Fibroblast of lung (primary cell): ENCODE results near the gene ID1. TPM values are rescaled to one million over a fixed set of nuclear protein-coding genes. Genes with fewer than 3 reads are reported as not detected.
A peak's percentile ranks its signal among the peaks of the same experiment; 100 is the strongest.
"Not testable (repeated sequence)": the region's sequence is repeated elsewhere in the genome, so short reads cannot be mapped to it uniquely, and the experiment has no call there.

Experiments used
- DNase-seq, 2 donors: peaks; one replicate each; pipeline versions ENCODE4 v3.0.0 to v3.0.0-alpha.2; 2010; ENCODE audit warnings: low read depth in 2 of 2
- H2AFZ ChIP-seq: 2 replicates; pipeline ENCODE4 v1.5.1; 2012; ENCODE audit warnings: low read length, control low read depth, inconsistent platforms
- H3K27ac ChIP-seq: 2 replicates; pipeline ENCODE4 v1.5.1; 2011; ENCODE audit warnings: low read length, control low read depth; ENCODE audit not compliant: insufficient read depth
- H3K27me3 ChIP-seq: 2 replicates; pipeline ENCODE4 v1.5.1; 2011; ENCODE audit warnings: mild to moderate bottlenecking, low read length; ENCODE audit not compliant: control insufficient read depth, insufficient read depth
- H3K36me3 ChIP-seq: 2 replicates; pipeline ENCODE4 v1.5.1; 2011; ENCODE audit warnings: low read length; ENCODE audit not compliant: control insufficient read depth, insufficient read depth
- H3K4me1 ChIP-seq: 2 replicates; pipeline ENCODE4 v1.5.1; 2011; ENCODE audit warnings: low read length; ENCODE audit not compliant: control insufficient read depth, insufficient read depth; ENCODE audit errors: extremely low read depth
- H3K4me2 ChIP-seq: 2 replicates; pipeline ENCODE4 v1.5.1; 2011; ENCODE audit warnings: low read length, control low read depth; ENCODE audit not compliant: insufficient read depth; ENCODE audit errors: extremely low read depth
- H3K4me3 ChIP-seq, 4 experiments: fragments of 200-600 bp in 1 of 4; sonication (generic) in 1 of 4; replicated peaks in 1 of 4; 2 replicates each; pipeline ENCODE4 v1.5.1; 2011 to 2016; ENCODE audit warnings: low read length in 4 of 4, low read depth in 3 of 4, mild to moderate bottlenecking in 3 of 4, control low read depth in 2 of 4, inconsistent platforms in 1 of 4, mixed read lengths in 1 of 4; ENCODE audit not compliant: insufficient read depth in 1 of 4; ENCODE audit errors: control extremely low read depth in 1 of 4
- H3K79me2 ChIP-seq: 2 replicates; pipeline ENCODE4 v1.5.1; 2012; ENCODE audit warnings: mild to moderate bottlenecking, low read length, inconsistent platforms; ENCODE audit not compliant: control insufficient read depth, insufficient read depth
- H3K9ac ChIP-seq: 2 replicates; pipeline ENCODE4 v1.5.1; 2011; ENCODE audit warnings: mild to moderate bottlenecking, low read length, control low read depth; ENCODE audit not compliant: insufficient read depth
- H3K9me3 ChIP-seq: 2 replicates; pipeline ENCODE4 v1.5.1; 2012; ENCODE audit warnings: low read depth, low read length; ENCODE audit not compliant: control insufficient read depth, insufficient read depth
- H4K20me1 ChIP-seq: 2 replicates; pipeline ENCODE4 v1.5.1; 2011; ENCODE audit warnings: low read length; ENCODE audit not compliant: control insufficient read depth, insufficient read depth; ENCODE audit errors: extremely low read depth
- CTCF ChIP-seq, 2 donors: IDR thresholded peaks in 1 of 2; conservative IDR thresholded peaks in 1 of 2; 1 replicate in 1 of 2; 2 replicates in 1 of 2; pipeline ENCODE4 v1.5.1; 2011 to 2012; ENCODE audit warnings: low read length in 2 of 2, control low read depth in 1 of 2, inconsistent platforms in 1 of 2, low read depth in 1 of 2, mild to moderate bottlenecking in 1 of 2
- EZH2 ChIP-seq: IDR thresholded peaks from 2 replicates; pipeline ENCODE4 v1.5.1; 2012; ENCODE audit warnings: low read length, control low read depth, mild to moderate bottlenecking; ENCODE audit errors: missing control alignments
- polyA plus RNA-seq, 2 donors: library from polyadenylated mRNA; depleted of rRNA in 1 of 2; stranded (reverse) in 1 of 2; unstranded in 1 of 2; fragments of >200 nt; gene quantifications; 2 replicates each; pipeline ENCODE4 v1.2.1, GENCODE V29; 2011 to 2012; ENCODE audit warnings: missing spikeins in 1 of 2
- total RNA-seq: library from RNA; depleted of rRNA; stranded (reverse); fragments of >200 nt; gene quantifications from 2 replicates; pipeline ENCODE4 v1.2.1, GENCODE V29; 2014

ID1 gene
- total and polyA plus RNA-seq, 2 donors (not counting 1 experiment from before 2014, with no cell fraction given), result 14.5 to 27.4 TPM

GRCh38 chr20:31628057-31628456, 23.0 kb downstream of the ID1 start:
- H3K4me1 ChIP-seq, H3K79me2 ChIP-seq, H3K4me3 ChIP-seq, DNase-seq, H3K9ac ChIP-seq, H2AFZ ChIP-seq, H3K36me3 ChIP-seq, H3K9me3 ChIP-seq, H4K20me1 ChIP-seq, H3K4me2 ChIP-seq, H3K27ac ChIP-seq, H3K27me3 ChIP-seq: not testable (repeated sequence)

- Histone ChIP-seq H3K27ac (no peak overlapping the region), H4K20me1 (no peaks in the 10 kb centered on the region), H3K36me3 (no peaks in the 10 kb centered on the region), H3K27me3 (no peaks in the 10 kb centered on the region), H3K4me1 (peaks cover 5% of the 10 kb centered on the region), H2AFZ (no peak overlapping the region), H3K4me3 (no peak overlapping the region), H3K9ac (no peak overlapping the region), H3K4me2 (no peak overlapping the region), H3K9me3 (no peaks in the 10 kb centered on the region), H3K79me2 (no peaks in the 10 kb centered on the region)
- TF ChIP-seq CTCF (conservative IDR thresholded peaks at IDR 0.05 in 1 of 2, IDR thresholded peaks at IDR 0.05 in 1 of 2; ENCODE audit: low read depth in 1 of 2, low read length in 2 of 2) (no peak), EZH2 (no peak)
- peak in 1 of 2 donors; percentile 40 for DNase-seq
These were observed 25.2 kb downstream of the ID1 start for GRCh38 chr20:31630187-31630790.

GRCh38 chr20:31632548-31633338, 27.7 kb downstream of the ID1 start:
- DNase-seq, result no peak
- no peak overlapping the region for H3K27ac ChIP-seq
- TF ChIP-seq CTCF (conservative IDR thresholded peaks at IDR 0.05 in 1 of 2, IDR thresholded peaks at IDR 0.05 in 1 of 2; ENCODE audit: low read depth in 1 of 2, low read length in 2 of 2) (no peak), EZH2 (no peak)
- no peaks in the 10 kb centered on the region for H3K9me3 ChIP-seq
- no peaks in the 10 kb centered on the region for H3K27me3 ChIP-seq
- peak overlapping the region; percentile 20 for H3K9ac ChIP-seq
- no peak overlapping the region for H3K4me2 ChIP-seq
- H3K4me1 ChIP-seq, result peaks cover 5% of the 10 kb centered on the region
- no peaks in the 10 kb centered on the region for H4K20me1 ChIP-seq
- no peaks in the 10 kb centered on the region for H3K79me2 ChIP-seq
- H3K4me3 ChIP-seq, result no peak overlapping the region
- H2AFZ ChIP-seq, result peak overlapping the region; percentile 25
- no peaks in the 10 kb centered on the region for H3K36me3 ChIP-seq
